HEK293 (cell line): ENCODE results near the gene PRRT3.

ENCODE experiments used
- MZF1 ChIP-seq: fragments of 450-650 bp; formaldehyde crosslinking; IDR thresholded peaks from 2 replicates; pipeline ENCODE4 v1.5.1; 2017; ENCODE audit warnings: missing biosample characterization, missing genetic modification characterization, borderline replicate concordance
- PRDM10 ChIP-seq: fragments of 450-650 bp; formaldehyde crosslinking; IDR thresholded peaks from 2 replicates; pipeline ENCODE4 v1.5.1; 2016; ENCODE audit warnings: missing biosample characterization, missing genetic modification characterization
- PRDM2 ChIP-seq: fragments of 450-650 bp; formaldehyde crosslinking; IDR thresholded peaks from 2 replicates; pipeline ENCODE4 v1.5.1; 2016; ENCODE audit warnings: missing biosample characterization, missing genetic modification characterization, borderline replicate concordance
- WT1 ChIP-seq: fragments of 450-650 bp; formaldehyde crosslinking; IDR thresholded peaks from 2 replicates; pipeline ENCODE4 v1.5.1; 2016; ENCODE audit warnings: missing biosample characterization, missing genetic modification characterization
- ZBTB17 ChIP-seq: fragments of 450-650 bp; formaldehyde crosslinking; IDR thresholded peaks from 2 replicates; pipeline ENCODE4 v1.5.1; 2016; ENCODE audit warnings: missing biosample characterization, missing genetic modification characterization
- ZBTB20 ChIP-seq: fragments of 450-650 bp; formaldehyde crosslinking; IDR thresholded peaks from 2 replicates; pipeline ENCODE4 v1.5.1; 2016; ENCODE audit warnings: missing biosample characterization, missing genetic modification characterization
- ZFP3 ChIP-seq: fragments of 450-650 bp; formaldehyde crosslinking; IDR thresholded peaks from 2 replicates; pipeline ENCODE4 v1.5.1; 2016; ENCODE audit warnings: low read depth, missing biosample characterization, missing genetic modification characterization
- ZNF112 ChIP-seq: fragments of 450-650 bp; formaldehyde crosslinking; IDR thresholded peaks from 2 replicates; pipeline ENCODE4 v1.5.0; 2017; ENCODE audit warnings: missing biosample characterization, missing genetic modification characterization
- ZNF138 ChIP-seq: fragments of 450-650 bp; formaldehyde crosslinking; IDR thresholded peaks from 2 replicates; pipeline ENCODE4 v1.5.1; 2016; ENCODE audit warnings: missing biosample characterization, missing genetic modification characterization, borderline replicate concordance
- ZNF174 ChIP-seq: fragments of 450-650 bp; formaldehyde crosslinking; IDR thresholded peaks from 2 replicates; pipeline ENCODE4 v1.5.0; 2017; ENCODE audit warnings: missing biosample characterization, mild to moderate bottlenecking, missing genetic modification characterization
- ZNF223 ChIP-seq: fragments of 450-650 bp; formaldehyde crosslinking; IDR thresholded peaks from 2 replicates; pipeline ENCODE4 v1.5.1; 2016; ENCODE audit warnings: missing biosample characterization, missing genetic modification characterization
- ZNF24 ChIP-seq: fragments of 450-650 bp; formaldehyde crosslinking; IDR thresholded peaks from 2 replicates; pipeline ENCODE4 v1.5.1; 2016; ENCODE audit warnings: missing biosample characterization, missing genetic modification characterization
- ZNF280C ChIP-seq: fragments of 450-650 bp; formaldehyde crosslinking; IDR thresholded peaks from 2 replicates; pipeline ENCODE4 v1.5.1; 2016; ENCODE audit warnings: missing biosample characterization, missing genetic modification characterization
- ZNF302 ChIP-seq: fragments of 450-650 bp; formaldehyde crosslinking; IDR thresholded peaks from 2 replicates; pipeline ENCODE4 v1.5.1; 2016; ENCODE audit warnings: missing biosample characterization, missing genetic modification characterization, low read depth
- ZNF324 ChIP-seq: fragments of 450-650 bp; formaldehyde crosslinking; IDR thresholded peaks from 2 replicates; pipeline ENCODE4 v1.5.1; 2016; ENCODE audit warnings: missing biosample characterization, missing genetic modification characterization
- ZNF366 ChIP-seq: fragments of 450-650 bp; formaldehyde crosslinking; conservative IDR thresholded peaks from 2 replicates; pipeline ENCODE4 v1.5.1; 2016; ENCODE audit warnings: missing biosample characterization, missing genetic modification characterization
- ZNF426 ChIP-seq: fragments of 450-650 bp; formaldehyde crosslinking; IDR thresholded peaks from 2 replicates; pipeline ENCODE4 v1.5.1; 2017; ENCODE audit warnings: missing biosample characterization, missing genetic modification characterization, mild to moderate bottlenecking, inconsistent platforms, moderate library complexity
- ZNF624 ChIP-seq: fragments of 450-650 bp; formaldehyde crosslinking; IDR thresholded peaks from 2 replicates; pipeline ENCODE4 v1.5.1; 2017; ENCODE audit warnings: missing biosample characterization, missing genetic modification characterization
- ZNF747 ChIP-seq: fragments of 450-650 bp; formaldehyde crosslinking; IDR thresholded peaks from 2 replicates; pipeline ENCODE4 v1.5.1; 2016; ENCODE audit warnings: missing biosample characterization, missing genetic modification characterization
- ZNF776 ChIP-seq: fragments of 450-650 bp; formaldehyde crosslinking; IDR thresholded peaks from 2 replicates; pipeline ENCODE4 v1.5.0; 2017; ENCODE audit warnings: missing biosample characterization, missing genetic modification characterization, borderline replicate concordance
- ZSCAN16 ChIP-seq: fragments of 450-650 bp; formaldehyde crosslinking; IDR thresholded peaks from 2 replicates; pipeline ENCODE4 v1.5.1; 2016; ENCODE audit warnings: missing biosample characterization, missing genetic modification characterization
- TF ChIP-seq, protein P1 (sequence below): fragments of 450-650 bp; formaldehyde crosslinking; IDR thresholded peaks from 2 replicates; pipeline ENCODE4 v1.5.1; 2017; ENCODE audit warnings: missing biosample characterization, missing genetic modification characterization
- TF ChIP-seq, protein P2 (sequence below): fragments of 450-650 bp; formaldehyde crosslinking; IDR thresholded peaks from 2 replicates; pipeline ENCODE4 v1.5.1; 2016; ENCODE audit warnings: missing biosample characterization, missing genetic modification characterization, low read depth

The PRRT3 gene

DNA sequence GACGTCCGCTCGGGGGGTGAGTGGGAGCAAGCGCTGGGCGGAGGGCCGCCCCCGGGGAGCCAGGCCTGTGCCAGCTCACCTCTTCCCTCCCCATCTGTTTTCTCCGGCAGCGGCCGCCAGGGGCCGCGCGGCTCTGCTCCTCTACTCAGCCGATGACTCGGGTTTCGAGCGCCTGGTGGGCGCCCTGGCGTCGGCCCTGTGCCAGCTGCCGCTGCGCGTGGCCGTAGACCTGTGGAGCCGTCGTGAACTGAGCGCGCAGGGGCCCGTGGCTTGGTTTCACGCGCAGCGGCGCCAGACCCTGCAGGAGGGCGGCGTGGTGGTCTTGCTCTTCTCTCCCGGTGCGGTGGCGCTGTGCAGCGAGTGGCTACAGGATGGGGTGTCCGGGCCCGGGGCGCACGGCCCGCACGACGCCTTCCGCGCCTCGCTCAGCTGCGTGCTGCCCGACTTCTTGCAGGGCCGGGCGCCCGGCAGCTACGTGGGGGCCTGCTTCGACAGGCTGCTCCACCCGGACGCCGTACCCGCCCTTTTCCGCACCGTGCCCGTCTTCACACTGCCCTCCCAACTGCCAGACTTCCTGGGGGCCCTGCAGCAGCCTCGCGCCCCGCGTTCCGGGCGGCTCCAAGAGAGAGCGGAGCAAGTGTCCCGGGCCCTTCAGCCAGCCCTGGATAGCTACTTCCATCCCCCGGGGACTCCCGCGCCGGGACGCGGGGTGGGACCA is 19.2 kb downstream of the PRRT3 start (continued):
- TF ChIP-seq PRDM10 (tag by site-specific recombination) (peak; percentile 72), ZNF324 (tag by site-specific recombination) (peak; percentile 65), ZNF302 (tag by site-specific recombination) (no peak), ZNF776 (tag by site-specific recombination) (no peak), ZNF426 (tag by site-specific recombination) (no peak), ZNF223 (tag by site-specific recombination) (no peak), ZFP3 (tag by site-specific recombination) (no peak), ZNF24 (tag by site-specific recombination) (peak; percentile 47; the same call in 1 of the 2 replicates), ZNF174 (tag by site-specific recombination) (no peak), ZSCAN16 (tag by site-specific recombination) (peak; percentile 17; the same call in 1 of the 2 replicates), ZBTB17 (peak; percentile 95), ZNF280C (tag by site-specific recombination) (no peak), PRDM2 (tag by site-specific recombination) (no peak), WT1 (tag by site-specific recombination) (no peak), ZNF366 (no peak), ZBTB20 (tag by site-specific recombination) (peak; percentile 99), ZNF624 (tag by site-specific recombination) (no peak), ZNF138 (tag by site-specific recombination) (no peak), MZF1 (tag by site-specific recombination) (no peak), ZNF112 (tag by site-specific recombination) (no peak), ZNF747 (tag by site-specific recombination) (no peak)
- TF ChIP-seq, protein P1, sequence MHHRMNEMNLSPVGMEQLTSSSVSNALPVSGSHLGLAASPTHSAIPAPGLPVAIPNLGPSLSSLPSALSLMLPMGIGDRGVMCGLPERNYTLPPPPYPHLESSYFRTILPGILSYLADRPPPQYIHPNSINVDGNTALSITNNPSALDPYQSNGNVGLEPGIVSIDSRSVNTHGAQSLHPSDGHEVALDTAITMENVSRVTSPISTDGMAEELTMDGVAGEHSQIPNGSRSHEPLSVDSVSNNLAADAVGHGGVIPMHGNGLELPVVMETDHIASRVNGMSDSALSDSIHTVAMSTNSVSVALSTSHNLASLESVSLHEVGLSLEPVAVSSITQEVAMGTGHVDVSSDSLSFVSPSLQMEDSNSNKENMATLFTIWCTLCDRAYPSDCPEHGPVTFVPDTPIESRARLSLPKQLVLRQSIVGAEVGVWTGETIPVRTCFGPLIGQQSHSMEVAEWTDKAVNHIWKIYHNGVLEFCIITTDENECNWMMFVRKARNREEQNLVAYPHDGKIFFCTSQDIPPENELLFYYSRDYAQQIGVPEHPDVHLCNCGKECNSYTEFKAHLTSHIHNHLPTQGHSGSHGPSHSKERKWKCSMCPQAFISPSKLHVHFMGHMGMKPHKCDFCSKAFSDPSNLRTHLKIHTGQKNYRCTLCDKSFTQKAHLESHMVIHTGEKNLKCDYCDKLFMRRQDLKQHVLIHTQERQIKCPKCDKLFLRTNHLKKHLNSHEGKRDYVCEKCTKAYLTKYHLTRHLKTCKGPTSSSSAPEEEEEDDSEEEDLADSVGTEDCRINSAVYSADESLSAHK, result peak; percentile 5; the same call in 1 of the 2 replicates
- TF ChIP-seq, protein P2, sequence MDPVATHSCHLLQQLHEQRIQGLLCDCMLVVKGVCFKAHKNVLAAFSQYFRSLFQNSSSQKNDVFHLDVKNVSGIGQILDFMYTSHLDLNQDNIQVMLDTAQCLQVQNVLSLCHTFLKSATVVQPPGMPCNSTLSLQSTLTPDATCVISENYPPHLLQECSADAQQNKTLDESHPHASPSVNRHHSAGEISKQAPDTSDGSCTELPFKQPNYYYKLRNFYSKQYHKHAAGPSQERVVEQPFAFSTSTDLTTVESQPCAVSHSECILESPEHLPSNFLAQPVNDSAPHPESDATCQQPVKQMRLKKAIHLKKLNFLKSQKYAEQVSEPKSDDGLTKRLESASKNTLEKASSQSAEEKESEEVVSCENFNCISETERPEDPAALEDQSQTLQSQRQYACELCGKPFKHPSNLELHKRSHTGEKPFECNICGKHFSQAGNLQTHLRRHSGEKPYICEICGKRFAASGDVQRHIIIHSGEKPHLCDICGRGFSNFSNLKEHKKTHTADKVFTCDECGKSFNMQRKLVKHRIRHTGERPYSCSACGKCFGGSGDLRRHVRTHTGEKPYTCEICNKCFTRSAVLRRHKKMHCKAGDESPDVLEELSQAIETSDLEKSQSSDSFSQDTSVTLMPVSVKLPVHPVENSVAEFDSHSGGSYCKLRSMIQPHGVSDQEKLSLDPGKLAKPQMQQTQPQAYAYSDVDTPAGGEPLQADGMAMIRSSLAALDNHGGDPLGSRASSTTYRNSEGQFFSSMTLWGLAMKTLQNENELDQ (tag by site-specific recombination), result no peak
